NCI-H187 (cell line): ENCODE data around the gene PRR14.
"Not testable (repeated sequence)": the region's sequence is repeated elsewhere in the genome, so short reads cannot be mapped to it uniquely, and the experiment has no call there.

Experiments used
- DNase-seq, 2 experiments: peaks; one replicate each; lab custom pipeline; 2025; lab: John Stamatoyannopoulos, UW

PRR14 gene

DNA sequence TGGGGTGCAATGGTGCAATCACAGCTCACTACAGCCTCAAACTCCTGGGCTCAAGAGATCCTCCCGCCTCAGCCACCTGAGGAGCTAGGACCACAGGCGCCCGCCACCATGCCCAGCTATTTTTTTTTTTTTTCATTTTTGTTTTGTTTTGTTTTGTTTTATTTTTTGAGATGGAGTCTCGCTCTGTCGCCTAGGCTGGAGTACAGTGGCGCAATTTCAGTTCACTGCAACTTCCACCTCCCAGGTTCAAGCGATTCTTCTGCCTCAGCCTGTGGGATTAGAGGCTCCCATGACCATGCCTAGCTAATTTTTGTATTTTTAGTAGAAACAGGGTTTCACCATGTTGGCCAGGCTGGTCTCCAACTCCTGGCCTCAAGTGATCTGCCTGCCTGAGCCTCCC lies 18.3 kb upstream of the PRR14 start:
- not testable (repeated sequence) for DNase-seq

DNA sequence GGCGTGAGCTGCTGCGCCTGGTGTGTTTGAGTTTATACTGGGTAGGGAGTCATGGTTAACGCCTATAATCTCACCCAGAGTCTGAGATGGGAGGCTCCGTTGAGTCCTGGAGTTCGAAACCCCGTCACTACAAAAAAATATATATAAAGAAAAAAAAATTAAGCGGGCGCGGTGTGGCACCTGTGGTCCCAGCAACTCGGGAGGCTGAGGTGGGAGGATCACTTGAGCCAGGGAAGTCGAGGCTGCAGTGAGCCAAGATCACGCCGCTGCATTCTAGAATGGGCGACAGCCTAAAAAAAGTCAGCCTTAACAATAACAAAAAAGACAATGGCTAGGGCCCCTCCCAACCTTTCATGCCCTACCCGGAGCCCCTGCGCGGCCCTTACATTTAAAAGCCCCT lies 17.2 kb upstream of the PRR14 start:
- no peak for DNase-seq

DNA sequence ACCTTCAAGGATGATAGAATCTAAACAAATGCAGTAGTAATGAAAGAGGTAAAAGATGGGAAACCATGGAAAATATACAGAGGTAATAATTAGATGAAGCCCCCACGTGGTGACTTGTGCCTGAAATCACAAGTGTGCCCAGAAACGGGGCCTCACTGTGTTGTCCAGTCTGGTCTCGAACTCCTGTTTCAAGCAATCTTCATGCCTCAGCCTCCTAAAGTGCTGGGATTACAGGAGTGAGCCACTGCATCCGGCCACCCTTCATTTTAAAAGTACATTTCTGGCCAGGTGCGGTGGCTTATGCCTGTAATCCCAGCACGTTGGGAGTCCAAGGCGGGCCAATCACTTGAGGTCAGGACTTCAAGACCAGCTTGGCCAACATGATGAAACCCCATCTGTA lies 14.2 kb upstream of the PRR14 start:
- DNase-seq, result no peak

DNA sequence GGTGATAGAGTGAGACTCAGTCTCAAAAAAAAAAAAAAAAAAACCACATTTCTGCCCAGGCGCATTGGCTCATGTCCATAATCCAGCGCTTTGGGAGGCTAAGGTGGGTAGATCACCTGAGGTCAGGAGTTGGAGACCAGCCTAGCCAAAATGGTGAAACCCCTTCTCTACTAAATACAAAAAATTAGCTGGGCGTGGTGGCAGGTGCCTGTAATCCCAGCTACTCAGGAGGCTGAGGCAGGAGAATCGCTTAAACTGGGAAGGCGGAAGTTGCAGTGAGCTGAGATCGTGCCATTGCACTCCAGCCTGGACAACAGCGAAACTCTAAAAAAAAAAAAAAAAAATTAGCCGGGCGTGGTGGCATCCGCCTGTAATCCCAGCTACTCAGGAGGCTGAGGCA lies 13.6 kb upstream of the PRR14 start:
- DNase-seq, result not testable (repeated sequence)

DNA sequence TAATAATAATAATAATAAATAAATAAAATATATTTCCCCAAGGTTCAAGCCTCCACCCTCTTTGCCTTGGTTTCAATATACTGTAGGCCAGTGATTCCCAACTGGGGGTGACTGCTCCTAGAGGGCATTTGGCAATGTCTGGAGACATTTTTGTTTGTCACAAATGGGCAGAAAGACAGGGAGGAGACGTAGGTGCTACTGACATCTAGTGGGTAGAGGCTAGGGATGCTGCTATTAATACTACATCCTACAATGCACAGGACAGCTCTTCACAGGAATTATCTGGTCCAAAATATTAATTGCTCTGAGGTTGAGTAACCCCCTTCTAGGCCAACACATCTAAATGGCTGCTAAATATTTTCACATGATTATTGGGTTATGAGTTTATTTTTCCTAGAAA lies 12.8 kb upstream of the PRR14 start:
- no peak for DNase-seq

DNA sequence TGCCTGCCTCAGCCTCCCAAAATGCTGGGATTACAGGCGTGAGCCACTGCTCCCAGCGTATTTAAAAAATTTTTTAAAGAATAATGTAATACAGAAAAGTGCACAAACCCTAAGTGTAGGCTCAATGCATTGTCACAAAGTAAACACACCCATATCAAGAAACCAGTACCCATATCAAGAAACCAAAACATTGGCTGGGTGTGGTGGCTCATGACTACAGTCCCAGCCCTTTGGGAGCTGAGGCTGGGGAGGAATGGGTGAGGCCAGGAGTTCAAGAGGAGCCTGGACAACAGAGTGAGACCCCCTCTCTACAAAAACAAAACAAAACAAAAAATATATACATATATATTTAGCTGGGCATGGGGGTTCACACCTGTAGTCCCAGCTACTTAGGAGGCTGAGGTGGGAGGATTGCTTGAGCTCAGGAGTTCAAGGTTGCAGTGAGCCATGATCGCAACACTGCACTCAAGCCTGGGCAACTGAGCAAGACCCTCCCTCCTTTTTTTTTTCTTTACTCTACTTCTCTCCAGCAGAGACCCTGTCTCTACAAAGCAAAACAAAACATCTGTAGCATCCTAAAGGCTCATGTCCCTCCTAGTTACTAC lies 9.3 kb upstream of the PRR14 start:
- no peak for DNase-seq

DNA sequence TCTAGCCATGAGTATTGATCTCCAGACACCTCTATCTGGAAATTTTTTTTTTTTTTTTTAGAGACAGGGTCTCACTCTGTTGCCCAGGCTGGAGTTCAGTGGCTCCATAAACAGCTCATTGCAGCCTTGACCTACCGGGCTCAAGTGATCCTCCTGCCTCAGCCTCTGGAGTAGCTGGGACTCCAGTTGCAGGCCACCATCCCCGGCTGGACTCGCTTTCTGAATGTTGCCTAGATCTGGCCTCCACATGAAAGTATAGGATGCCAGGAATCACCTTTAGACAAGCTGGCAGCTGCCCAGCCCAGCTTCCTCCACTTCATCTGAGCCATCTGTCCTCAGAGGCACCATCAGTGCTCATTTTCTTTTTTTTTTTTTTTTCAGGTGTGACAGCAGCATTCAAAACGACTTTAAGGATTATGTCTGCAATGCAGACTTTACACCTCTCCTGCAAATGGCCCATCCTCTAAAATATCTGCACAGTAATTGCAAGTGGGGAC lies 6.4 kb upstream of the PRR14 start:
- DNase-seq, result no peak

DNA sequence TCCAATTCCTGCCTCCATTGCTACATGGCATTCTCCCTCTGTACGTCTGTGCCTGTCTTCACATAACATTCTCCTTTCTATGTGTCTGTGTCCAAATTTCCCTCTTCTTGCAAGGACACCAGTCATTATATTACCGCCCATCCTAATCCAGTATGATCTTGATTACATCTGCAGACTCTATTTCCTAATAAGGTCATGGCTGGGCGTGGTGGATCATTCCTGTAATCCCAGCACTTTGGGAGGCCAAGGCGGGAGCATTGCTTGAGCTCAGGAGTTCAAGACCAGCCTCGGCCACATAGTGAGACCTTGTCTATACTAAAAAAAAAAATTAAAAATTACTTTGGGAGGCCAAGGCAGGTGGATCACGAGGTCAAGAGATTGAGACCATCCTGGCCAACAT lies 5.0 kb upstream of the PRR14 start:
- DNase-seq, result no peak

DNA sequence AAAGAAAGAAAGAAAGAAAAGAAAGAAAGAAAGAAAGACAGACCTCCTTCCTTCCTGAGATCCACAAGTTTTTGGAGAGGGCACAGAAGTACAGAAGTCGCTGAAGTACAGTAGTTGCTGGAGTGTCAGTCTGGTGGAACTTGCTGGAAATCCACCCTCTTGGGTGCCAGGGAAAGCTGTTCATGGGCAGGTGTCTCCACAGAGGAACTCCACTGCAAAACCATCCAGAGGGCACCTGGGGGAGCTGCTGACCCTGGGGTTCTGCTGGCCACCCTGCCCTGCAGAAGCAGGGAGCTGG lies 3.5 kb upstream of the PRR14 start:
- DNase-seq, result no peak

DNA sequence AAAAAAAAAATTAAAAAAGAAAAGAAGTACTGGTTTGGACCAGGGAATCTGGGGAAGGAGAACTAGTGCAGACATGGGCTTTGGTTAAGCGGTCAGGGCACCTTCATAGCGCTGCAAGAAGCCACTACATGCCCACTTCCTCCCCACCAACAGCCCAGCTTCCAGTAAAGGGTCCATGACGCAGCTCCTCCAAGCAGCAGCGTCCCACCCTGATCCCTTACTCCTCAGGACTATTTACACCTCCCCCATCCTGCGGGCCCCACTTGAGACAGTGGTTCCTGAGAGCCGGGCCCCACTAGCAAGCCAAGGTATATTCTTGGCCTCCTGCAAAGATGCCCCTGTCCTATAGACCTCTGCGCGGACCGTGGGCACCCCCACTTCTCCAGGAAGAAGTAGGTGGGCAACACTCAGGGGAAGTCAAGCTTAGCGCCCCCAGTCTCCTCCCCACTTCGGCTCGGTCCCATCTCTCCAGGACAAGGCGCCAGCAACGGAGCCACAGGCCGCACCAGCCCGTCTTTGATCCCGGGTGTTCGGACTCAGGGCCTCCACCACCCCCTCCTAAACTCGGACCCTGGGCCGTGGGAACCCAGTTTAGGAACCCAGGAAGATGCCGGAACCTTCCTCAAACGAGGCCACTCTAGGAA lies 913 bp upstream of the PRR14 start:
- DNase-seq, result no peak

DNA sequence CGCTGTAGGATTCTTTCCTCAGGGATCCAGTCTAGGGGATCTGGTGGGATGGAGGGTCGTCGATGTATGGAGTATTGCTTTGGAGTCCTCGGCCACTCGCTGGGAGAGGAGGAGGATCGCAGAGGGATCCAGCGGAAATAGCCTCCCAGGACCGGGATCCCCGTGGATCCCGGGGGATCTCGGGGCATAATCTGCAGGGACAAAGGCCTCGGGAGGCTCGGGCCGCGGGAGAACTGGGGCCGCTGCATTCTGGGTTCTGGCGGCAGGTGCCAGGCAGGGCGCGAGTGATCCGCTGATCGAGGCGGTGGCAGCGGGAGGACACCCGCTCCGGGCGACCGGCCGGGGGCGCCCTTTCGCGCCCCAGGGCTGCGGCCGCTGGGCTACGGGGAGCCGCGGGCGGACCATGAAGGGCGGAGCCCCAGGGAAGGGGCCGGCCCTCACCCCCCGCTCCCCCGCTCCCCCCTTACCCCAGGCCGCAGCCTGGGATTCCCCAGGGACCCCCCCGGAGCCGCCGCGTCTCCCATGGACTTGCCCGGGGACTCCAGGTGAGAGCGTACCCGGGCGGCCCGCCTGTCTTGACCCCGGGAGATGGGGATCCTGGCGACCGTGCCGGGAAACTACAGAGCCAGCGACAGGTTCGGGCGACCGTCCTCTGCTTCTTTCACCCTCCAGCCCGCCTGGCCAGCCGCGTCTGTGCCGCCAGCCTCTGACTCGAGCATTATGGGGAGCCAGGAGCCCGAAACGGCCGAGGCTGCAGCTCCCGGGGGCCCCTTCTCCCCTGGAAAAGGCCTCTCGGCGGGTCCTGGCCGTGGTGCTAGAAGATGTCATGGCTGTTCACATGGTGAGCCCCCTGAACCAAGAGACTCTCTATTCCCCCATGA lies 604 bp downstream of the PRR14 start:
- peak in 1 of 2 experiments; percentile 26 for DNase-seq

DNA sequence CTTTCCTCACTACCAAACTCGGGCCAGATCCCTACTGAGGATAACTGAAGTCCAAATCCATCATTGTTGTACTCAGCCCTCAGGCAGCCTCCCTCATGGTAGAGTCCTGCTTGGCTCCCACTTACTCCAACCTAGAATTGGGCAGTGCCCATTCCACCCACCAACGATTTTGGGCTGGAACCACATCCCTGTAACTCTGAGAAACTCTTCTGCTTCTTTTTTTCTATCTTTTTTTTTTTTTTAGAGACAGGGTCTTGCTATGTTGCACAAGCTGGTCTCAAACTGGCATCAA lies 1.2 kb downstream of the PRR14 start:
- no peak for DNase-seq

DNA sequence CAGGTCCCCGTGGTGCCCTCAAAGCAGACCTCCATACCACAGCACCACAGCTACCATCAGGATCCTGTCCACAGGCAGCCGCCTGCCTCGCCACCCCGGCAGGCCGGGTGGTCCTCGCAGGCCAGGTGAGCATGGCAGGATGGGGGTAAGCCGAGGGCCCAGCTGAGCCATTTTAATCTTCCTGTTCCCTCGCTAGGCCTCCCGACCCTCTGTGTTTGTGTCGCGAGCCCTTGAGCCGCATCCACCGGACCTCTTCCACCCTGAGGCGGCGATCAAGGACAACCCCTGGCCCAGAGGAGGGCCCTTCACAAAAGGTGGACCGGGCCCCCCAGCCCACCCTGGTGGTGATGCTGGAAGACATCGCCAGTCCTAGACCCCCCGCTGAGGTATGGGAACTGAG lies 2.0 kb downstream of the PRR14 start:
- no peak for DNase-seq

DNA sequence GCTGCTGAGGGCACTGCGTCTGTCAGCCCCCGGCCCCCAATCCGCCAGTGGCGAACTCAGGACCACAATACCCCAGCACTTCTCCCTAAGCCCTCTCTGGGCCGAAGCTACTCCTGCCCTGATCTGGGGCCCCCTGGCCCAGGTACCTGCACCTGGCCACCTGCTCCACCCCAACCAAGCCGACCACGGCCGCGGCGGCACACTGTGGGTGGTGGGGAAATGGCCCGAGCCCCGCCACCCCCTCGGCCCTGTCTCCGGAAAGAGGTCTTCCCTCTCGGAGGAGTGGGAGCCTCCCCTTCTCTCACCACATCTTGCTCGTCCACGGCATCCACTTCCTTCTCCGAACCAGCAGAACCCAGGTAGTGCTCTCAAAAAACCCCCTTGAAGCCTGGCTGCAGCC lies 4.1 kb downstream of the PRR14 start:
- DNase-seq, result no peak

DNA sequence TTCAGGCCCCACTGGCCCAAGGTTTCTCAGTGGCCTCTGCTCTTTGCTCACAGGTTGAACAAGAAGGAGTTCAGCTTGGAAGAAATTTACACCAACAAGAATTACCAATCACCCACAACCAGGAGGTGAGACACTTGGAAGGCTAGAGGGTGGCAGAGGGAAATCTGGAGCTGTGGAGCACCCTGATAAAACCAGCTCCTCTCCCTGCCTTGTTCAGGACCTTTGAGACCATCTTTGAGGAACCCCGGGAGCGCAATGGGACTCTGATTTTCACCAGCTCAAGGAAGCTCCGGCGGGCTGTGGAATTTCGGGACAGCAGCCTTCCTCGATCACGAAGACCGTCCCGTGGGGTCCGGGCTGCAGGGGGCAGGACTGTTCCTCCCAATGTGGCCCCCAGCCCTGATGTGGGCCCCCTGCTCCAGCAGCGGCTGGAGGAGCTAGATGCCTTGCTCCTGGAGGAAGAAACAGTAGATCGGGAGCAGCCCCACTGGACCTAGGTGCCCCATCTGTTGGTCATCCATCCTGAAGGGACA lies 5.1 kb downstream of the PRR14 start:
- DNase-seq, result no peak

DNA sequence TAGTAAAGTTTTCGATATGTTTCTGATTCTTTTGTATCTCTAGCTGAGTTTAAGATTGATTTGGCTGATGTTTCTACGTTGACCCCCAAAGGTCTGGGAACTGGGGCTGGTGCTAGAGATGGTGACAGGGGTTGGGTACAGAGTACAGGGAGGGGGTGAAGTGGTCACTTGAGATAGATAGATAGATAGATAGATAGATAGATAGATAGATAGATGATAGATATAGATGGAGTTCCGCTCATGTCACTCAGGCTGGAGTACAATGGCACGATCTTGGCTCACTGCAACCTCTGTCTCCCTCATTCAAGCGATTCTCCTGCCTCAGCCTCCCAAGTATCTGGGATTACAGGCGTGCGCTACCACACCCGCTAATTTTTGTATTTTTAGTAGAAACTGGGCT lies 5.6 kb downstream of the PRR14 start:
- no peak for DNase-seq

DNA sequence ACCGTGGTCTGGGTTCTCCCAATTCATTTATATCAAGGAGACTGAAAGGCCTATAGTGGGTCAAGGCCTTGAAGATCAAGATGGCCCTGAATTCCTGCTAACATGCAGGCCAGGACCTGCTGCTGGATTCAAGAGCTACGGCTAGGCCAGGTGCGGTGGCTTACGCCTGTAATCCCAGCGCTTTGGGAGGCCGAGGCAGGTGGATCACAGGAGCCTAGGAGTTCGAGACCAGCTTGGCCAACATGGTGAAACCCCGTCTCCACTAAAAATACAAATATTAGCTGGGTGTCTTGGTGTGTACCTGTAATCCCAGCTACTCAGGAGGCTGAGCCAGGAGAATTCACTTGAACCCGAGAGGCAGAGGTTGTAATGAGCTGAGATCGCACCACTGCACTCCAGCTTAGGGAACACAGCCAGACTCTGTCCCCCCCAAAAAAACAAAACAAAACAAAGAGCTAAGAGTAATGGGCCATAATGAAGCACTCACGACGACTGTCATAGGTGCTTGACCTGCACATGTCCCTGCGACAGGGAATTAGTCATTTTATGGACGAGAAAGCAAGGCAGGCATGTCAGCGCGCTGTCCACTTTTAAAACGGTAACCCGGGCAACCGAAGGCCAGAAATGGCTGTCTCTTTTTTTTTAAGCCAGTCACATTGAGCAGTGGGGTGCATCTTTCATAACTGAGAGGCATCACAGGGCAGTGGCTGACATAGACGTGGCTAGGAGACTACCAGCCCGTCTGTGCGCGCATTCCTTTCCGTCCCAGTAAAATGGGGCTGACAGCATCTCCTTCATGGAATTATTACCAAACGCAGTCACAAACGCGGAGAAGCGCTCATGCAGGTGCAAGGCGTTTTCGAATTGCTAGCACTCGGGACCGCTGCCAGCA lies 6.5 kb downstream of the PRR14 start:
- no peak for DNase-seq

DNA sequence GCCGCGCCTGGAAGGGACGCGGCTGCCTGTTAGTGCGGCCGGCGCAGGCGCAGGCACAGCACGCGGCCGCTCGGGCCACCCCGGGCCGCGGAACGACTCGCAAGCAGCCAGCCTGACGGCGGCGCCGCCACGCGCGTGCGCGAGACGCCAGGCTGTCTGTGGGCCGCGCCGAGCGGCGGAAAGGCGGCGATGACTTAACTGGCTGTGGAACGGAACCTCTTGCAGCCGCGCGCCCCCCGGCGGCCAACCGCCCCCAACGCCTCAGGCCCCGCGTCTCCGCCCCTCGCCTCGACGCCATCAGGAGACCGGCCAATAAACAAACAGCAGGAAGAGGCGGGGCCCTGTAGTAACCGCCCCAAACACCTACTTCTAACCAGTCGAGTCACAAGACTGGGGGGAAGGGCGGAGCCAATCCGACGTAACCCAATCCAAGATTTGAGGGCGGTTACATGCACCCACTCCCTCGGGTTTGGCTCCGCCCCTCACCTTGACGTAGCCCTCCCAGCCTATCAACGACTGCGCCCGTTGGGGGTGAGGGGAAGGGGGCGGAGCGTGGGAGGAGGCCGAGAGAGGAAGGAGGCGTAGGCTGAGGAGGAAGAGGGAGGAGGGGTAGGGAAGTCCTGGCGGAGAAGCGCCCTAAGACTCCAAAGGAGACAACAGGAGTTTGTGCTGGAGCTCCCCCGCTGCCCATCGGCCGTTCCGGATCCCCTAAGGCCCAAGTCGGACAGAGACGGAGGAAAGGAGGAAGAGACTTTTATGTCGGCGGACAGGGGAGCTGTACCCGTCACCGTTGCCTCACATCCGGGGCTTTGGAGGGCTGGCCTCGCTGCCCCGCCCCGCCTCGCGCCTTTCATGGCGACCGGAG lies 7.3 kb downstream of the PRR14 start, which contains the start of gene FBRS:
Gene FBRS, plus strand, starts transcription at position 566 of the 865 bp plus-strand sequence. CDS start 1,088 bp downstream, outside the sequence.
- DNase-seq, result peak; percentile 95 to 96

DNA sequence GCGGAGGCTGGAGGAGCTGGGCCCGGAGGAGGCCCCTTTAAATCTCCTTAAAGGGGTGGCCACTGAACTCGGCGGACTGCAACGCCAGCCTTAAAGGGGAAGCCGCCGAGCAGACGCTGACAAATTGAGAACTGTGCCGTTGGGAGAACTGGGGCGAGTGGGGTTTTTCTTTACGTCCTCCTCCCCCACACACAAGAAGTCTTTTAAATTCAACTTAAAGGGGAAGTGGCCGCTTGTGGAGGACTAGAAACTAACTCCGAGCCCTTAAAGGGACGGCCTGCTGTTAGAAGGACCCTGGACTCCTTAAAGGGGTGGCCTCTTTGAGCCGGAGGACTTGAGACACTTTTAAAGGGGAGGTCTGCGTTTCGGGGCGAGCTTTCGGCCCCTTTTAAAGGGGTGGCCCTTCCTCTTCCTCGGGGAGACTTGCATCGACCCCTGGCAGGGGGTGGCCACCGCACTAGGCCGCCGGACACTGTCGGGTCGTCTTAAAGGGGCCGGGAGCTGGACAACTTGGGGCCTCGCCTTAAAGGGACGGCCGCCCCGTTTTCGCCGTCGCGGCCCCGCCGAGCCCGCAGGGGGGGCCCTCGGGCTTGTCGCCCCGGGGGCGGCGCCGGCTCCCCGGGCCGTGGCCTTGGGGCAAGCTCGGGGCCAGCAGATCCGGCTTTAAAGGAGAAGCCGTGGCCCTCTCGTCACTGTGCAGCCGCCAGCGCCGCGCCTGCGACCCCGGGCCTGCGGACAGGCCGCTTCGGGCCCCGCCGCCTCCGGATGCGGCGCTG lies 8.2 kb downstream of the PRR14 start:
- peak; percentile 68 to 86 for DNase-seq
